HG03342 (cell line): ENCODE data around the gene STRIP1.
"Not testable (repeated sequence)": the region's sequence is repeated elsewhere in the genome, so short reads cannot be mapped to it uniquely, and the experiment has no call there.

Experiments used
- ATAC-seq: cut with Tn5 transposase; IDR thresholded peaks from one replicate; pipeline ENCODE4 v1.9.1; 2021; ENCODE audit warnings: mild to moderate bottlenecking, moderate library complexity; ENCODE audit not compliant: unreplicated experiment

The STRIP1 gene

DNA sequence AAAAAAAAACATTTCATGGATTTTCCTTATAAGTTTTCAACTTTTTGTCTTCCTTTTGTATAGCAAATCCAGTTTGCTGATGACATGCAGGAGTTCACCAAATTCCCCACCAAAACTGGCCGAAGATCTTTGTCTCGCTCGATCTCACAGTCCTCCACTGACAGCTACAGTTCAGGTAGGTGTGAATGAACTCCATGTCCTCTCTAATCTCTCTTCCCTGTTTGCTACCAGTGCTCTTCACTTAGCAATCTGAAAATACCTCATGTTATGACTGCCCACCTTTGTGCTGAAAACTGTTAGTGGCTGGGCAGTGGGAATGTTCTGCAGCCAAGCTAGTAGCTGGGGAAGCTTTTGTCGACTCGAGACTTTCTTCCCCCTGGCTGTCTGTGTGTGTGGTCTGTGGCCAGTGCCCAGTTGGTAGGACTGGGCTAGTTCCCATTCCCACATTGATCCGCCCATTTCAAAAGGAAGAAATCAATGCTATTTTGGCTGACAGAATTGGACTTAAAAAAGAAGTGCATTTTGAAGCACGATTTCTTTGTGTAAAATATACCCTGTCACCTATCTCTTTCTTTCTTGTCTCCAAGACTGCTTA, 25.4 kb upstream of the STRIP1 start:
- no peak for ATAC-seq

GRCh38 chr1:110011527-110012041, 22.8 kb upstream of the STRIP1 start:
- peak; percentile 93 for ATAC-seq

GRCh38 chr1:110012100-110012780, 22.2 kb upstream of the STRIP1 start:
- ATAC-seq, result peak; percentile 73

DNA sequence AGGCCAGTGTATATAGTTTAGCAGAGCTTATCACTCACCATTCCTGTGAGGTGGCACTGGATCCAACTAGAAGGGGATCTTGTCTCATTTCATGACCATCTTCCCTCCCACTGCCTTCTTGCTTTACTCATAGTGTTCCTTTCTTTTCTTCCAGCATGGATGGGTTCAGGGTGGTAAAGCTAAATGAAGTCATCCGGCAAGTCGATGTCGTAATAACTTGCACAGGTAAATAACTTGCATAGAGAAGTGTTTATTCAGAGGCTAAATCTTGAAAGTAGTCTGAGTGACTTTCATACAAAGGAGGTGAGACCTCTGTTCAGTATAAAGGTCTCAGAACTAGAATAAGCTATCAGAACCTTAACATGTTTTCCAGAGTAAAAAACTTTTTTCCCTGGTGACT, 16.6 kb upstream of the STRIP1 start:
- no peak for ATAC-seq

- no peak for ATAC-seq
Measured at GRCh38 chr1:110018396-110018795, 16.0 kb upstream of the STRIP1 start.

DNA sequence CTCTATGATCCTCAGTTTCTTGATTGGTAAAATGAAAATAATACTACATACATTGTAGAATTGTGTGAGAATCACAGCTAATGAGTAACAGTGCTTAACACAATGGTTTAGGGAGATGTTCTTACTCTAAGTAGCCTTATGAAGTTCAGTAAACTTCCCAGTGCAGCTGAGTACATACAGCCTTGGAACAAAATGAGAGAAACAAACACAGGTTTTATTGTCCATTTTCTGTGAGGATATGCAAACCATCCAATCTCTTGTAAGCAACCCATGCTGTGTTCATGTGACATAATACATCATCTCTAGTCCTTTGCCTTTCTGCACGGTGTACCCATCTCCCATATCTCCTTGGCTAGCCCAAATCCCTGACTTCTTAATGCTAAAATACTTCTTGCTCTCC, 14.7 kb upstream of the STRIP1 start:
- ATAC-seq, result no peak

DNA sequence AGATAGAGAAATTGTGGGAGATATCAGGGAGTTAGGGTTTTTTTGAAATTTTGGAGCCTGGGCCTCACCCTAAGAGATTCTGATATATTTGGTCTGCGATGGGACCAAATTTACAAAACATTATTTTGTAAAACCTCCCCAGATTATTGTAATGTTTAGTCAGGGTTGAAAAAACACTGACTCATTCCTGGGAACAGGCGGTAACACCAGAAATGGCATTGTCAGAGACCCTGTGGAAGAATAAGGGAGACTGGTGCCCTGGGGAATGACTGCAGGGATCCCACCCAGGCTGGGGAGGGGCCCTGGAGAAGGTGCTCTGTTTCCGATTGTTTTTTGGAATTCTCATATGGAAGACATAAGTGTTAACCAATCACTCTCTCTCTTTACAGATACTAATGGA, 13.1 kb upstream of the STRIP1 start:
- ATAC-seq, result no peak

- ATAC-seq, result no peak
Measured at GRCh38 chr1:110024613-110025012, 9.8 kb upstream of the STRIP1 start.

DNA sequence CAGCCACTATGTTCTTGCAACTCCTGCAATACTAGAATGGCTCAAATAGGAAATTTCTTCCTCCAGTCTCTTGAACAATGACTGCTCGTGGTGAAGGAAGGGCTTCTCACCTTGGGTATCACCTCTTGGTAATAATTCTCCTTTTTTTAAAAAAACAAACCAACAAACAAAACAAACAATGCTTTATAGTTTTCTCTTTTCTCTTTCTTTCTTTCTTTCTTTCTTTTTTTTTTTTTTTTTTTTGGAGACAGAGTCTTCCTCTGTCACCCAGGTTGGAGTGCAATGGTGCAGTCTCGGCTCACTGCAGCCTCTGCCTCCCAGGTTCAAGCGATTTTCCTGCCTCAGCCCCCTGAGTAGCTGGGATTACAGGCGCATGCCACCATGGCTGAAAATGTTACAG, 3.7 kb upstream of the STRIP1 start:
- not testable (repeated sequence) for ATAC-seq

GRCh38 chr1:110032327-110032726, 2.1 kb upstream of the STRIP1 start:
- ATAC-seq, result no peak

- no peak for ATAC-seq
Measured at GRCh38 chr1:110033421-110033820, 1.0 kb upstream of the STRIP1 start.

DNA sequence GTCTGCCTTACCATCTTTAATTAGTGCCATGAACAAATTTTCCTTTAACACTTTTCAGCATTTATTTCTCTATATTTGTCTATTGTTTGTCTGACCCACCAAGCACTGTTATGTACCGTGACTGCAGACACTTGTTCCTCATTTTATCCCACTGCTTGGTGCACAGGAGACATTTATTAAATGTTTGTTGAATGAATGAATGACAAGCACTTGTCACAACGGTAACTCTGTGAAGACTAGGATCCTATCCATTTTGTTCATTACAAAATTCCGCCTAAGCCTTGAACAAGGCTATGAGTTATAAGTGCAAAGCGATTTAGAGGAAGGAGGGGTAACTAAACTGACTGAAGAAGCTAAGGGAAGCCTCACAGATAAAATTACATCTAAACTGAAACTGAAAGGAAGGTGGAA, 379 bp upstream of the STRIP1 start:
- ATAC-seq, result no peak

DNA sequence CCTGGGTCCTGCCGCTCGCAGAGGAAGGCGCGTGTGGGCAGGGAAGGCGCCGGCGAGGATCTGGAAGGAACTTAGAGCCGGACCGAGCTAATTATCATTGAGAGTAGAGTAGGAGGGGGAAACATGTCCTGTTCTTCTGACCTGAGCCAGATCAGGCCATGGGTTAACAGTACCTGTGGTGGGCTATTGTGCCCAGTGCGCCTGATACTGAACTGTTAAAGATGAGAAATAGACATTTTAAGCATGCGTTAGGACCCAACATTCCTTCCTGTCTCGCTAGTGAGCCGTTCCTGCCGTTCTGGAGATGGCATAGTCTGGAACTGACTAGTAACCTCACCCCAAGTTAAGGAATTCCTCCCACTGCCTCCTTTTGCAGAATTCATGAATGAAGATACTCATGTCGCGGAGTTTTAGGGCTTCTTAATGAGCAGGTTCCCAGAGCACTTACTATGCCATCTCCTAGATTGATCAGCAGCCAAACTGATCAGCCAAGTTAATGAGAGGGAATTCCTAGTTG, 870 bp downstream of the STRIP1 start:
- no peak for ATAC-seq

DNA sequence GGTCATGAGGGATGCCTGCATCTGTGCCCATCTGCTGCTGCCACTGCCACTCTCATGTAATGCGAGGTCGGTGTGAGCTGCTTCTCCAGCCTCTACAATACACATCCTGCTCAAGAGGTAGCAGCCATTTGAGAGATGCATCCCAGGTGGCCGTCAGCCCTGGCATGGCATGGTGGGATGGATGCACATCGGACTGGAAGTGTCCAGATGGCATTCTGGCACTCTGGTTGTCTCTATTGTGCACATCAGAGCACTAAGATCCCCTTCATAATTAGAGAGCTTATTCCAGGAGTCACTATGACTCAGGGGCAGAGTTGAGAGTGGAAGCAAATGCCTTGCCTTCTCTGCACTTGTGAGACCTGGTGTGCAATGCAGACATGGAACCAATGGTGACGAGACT, 3.8 kb downstream of the STRIP1 start:
- no peak for ATAC-seq

- ATAC-seq, result no peak
Measured at GRCh38 chr1:110039641-110040040, 5.2 kb downstream of the STRIP1 start.

DNA sequence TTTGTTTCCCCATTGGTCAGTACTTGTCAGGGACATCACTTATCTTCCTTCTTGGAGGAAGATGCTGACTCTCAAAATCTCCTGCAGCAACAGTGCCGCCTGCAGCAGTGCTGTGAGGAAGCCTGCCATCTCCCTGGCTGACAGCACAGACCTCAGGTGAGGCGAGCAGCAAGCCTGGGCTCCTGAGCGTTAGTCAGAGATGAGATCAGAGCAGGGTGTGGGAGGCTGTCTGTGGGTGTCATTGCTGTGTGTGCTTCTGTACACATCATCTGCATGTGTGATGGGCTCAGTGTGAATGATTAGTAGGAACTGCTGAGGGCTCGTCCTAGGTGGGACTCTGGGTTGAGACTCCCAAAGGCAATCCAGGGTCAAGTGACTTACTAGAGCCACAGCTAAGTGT, 6.1 kb downstream of the STRIP1 start:
- ATAC-seq, result no peak

DNA sequence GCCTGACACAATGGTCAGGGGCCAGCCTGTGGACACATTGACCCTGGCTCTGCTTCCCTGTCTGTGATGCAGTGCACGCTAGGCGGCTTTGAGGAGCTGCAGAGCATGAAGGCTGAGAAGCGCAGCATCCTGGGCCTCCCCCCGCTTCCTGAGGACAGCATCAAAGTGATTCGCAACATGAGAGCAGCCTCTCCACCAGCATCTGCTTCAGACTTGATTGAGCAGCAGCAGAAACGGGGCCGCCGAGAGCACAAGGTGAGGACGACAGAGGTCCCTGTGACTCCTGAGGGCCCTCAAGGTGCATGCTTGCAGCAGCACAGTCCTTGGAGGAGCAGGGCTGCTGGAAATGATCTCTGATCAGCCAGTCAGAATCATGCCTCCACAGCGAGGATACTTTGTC, 8.6 kb downstream of the STRIP1 start:
- no peak for ATAC-seq

GRCh38 chr1:110047463-110047862, 13.0 kb downstream of the STRIP1 start:
- ATAC-seq, result no peak

- no peak for ATAC-seq
Measured at GRCh38 chr1:110048240-110048639, 13.8 kb downstream of the STRIP1 start.

DNA sequence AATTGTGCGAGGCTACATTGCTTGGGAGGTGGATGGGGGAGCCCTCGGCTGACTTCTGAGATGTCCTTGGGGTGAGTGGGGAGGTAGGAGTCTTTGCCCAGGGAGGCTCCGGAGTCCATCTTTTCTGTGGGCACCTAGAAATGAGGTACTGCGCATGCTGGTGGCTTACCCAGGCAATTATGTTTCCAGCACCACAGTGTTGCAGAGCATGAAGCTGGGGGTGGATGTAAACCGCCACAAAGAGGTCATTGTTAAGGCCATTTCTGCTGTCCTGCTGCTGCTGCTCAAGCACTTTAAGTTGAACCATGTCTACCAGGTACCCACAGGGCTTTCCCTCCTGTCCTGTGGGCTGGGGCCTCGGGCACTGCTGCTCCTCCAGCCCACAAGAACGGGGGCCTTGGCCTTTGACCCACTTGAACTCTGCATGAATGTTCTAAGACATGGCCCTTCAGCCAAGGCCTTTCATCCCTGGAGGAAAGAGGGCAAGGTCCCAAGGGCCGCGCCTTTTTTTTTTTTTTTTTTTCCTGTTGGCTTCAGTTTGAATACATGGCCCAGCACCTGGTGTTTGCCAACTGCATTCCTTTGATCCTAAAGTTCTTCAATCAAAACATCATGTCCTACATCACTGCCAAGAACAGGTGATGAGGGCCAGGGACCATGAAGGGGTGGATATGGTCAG, 14.6 kb downstream of the STRIP1 start:
- no peak for ATAC-seq

DNA sequence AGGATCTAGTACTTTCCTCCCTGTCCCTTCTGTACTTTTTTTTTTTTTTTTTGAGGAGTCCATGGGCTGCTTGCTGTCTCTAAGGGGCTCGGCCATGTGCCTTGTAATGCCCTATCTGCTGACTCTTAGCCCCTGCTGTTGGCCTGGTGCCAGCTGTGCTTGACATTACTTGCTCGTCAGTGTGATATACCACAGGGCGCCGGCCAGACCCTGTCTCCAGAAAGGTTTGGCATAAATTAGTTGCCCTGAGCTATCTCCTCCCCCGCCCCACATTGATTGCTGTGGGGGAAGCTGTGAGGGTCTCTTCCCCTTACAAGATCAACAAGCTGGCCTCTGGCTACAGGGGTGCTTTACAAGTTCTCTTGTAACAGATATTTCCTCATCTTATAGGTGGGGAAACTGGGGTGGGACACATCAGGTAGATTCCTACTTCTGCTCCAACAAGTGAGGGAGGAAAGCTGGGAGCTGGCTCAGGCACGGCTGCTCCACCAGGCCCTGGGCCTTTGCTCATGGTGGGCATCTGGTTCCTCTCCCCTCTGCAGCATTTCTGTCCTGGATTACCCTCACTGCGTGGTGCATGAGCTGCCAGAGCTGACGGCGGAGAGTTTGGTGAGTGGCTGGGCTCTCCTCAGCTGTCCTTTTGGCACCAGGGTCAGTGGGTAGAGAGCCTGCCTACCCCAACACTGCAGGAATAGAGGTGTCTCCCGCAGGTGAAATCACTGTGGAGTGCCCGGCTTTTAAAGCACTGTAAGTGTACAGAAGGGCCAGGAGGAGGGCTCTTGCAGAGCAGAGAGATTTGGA, 15.6 kb downstream of the STRIP1 start:
- no peak for ATAC-seq
